Common myeloid progenitor, CD34-positive (primary cell): ENCODE data around the gene AIM2.

Experiments used
- CTCF ChIA-PET: fragments of 350-600 bp; sonication (Branson Sonifier 250); formaldehyde crosslinking; loops from one replicate; lab custom pipeline; 2021; ENCODE audit warnings: antibody characterized with exemption; lab: Charles Lee
- POLR2A ChIA-PET: fragments of 350-600 bp; sonication (Branson Sonifier 250); formaldehyde crosslinking; loops from one replicate; lab custom pipeline; 2021; ENCODE audit warnings: antibody characterized with exemption; lab: Charles Lee
- DNase-seq, 3 donors: peaks; one replicate each; pipeline versions ENCODE4 v3.0.0 to v3.0.0-alpha.2; 2013
- H3K27ac ChIP-seq, 2 experiments: 1 replicate in 1 of 2; 2 replicates in 1 of 2; pipeline ENCODE4 v1.7.0; 2013; ENCODE audit warnings: inconsistent platforms in 2 of 2, low read length in 2 of 2, mild to moderate bottlenecking in 2 of 2, low read depth in 1 of 2, moderate library complexity in 1 of 2; ENCODE audit not compliant: severe bottlenecking in 2 of 2, insufficient read depth in 1 of 2, poor library complexity in 1 of 2
- H3K27me3 ChIP-seq, 5 experiments: replicated peaks in 2 of 5; 1 replicate in 3 of 5; 2 replicates in 2 of 5; pipeline versions ENCODE4 v1.6.1 to v1.7.0; 2013; ENCODE audit warnings: low read length in 4 of 5, mild to moderate bottlenecking in 2 of 5, moderate library complexity in 2 of 5, inconsistent platforms in 1 of 5; ENCODE audit not compliant: insufficient read depth in 5 of 5, control insufficient read depth in 4 of 5
- H3K36me3 ChIP-seq, 4 experiments: 1 replicate in 2 of 4; 2 replicates in 2 of 4; pipeline versions ENCODE4 v1.6.1 to v1.7.0; 2013; ENCODE audit warnings: low read length in 3 of 4, control low read depth in 1 of 4, mild to moderate bottlenecking in 1 of 4; ENCODE audit not compliant: control insufficient read depth in 4 of 4, insufficient read depth in 4 of 4
- H3K4me1 ChIP-seq, 4 experiments: 1 replicate in 3 of 4; 2 replicates in 1 of 4; pipeline versions ENCODE4 v1.6.1 to v1.7.1; 2013; ENCODE audit warnings: low read length in 3 of 4, mild to moderate bottlenecking in 3 of 4, control low read depth in 1 of 4, inconsistent platforms in 1 of 4, moderate library complexity in 1 of 4; ENCODE audit not compliant: control insufficient read depth in 4 of 4, insufficient read depth in 4 of 4; ENCODE audit errors: control extremely low read depth in 1 of 4
- H3K4me3 ChIP-seq, 7 experiments: 1 replicate in 4 of 7; 2 replicates in 3 of 7; pipeline versions ENCODE4 v1.5.1 to v1.7.0; 2013; ENCODE audit warnings: mild to moderate bottlenecking in 7 of 7, low read length in 6 of 7, moderate library complexity in 6 of 7, inconsistent platforms in 2 of 7, low read depth in 2 of 7, control low read depth in 1 of 7; ENCODE audit not compliant: insufficient read depth in 4 of 7, control insufficient read depth in 1 of 7; ENCODE audit errors: extremely low read depth in 1 of 7
- H3K9me3 ChIP-seq, 5 experiments: 1 replicate in 4 of 5; 2 replicates in 1 of 5; pipeline versions ENCODE4 v1.6.1 to v1.7.1; 2013; ENCODE audit warnings: low read length in 4 of 5, mild to moderate bottlenecking in 2 of 5, inconsistent platforms in 1 of 5, low read depth in 1 of 5, moderate library complexity in 1 of 5; ENCODE audit not compliant: control insufficient read depth in 4 of 5, insufficient read depth in 2 of 5; ENCODE audit errors: control extremely low read depth in 1 of 5
- WGBS: methylation state at CpG from one replicate; pipeline ENCODE4 v1.1.5; 2013; ENCODE audit not compliant: insufficient coverage; 5-methylcytosine and 5-hydroxymethylcytosine counted together

AIM2 gene

DNA sequence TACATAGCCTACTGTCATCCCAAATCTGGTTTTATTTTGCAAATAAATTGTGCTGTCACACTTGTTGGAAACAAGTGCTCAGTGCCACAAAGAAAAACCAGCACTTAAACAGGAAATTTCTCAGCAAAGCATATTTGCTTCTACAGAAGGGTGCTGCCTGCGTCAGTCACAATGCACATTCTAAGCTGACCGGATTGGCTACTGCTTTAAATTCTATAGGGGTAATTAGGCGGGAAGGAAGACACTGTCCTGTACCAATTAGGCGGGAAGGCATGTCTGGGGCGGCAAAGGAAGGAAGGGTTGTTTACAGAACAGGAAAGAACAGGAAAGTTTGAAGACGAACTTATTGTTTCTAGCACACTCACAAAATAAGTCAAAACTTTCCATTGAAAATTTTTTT, 64.1 kb downstream of the AIM2 start:
- H3K4me1 ChIP-seq = peaks cover 36 to 75% (median 58%) of the 10 kb centered on the region in 4 experiments
- peaks cover 10 to 36% (median 21%) of the 10 kb centered on the region in 4 experiments for H3K36me3 ChIP-seq
- WGBS = 0% methylated on average over 1 of the region's 6 CpGs
- H3K9me3 ChIP-seq = peaks cover 0 to 3% (median 0%) of the 10 kb centered on the region in 5 experiments
- H3K27ac ChIP-seq = peak overlapping the region; percentile 6 to 89
- POLR2A ChIA-PET = no interaction called here
- peak overlapping the region in 6 of 7 experiments; percentile 65 to 98 (median 92) for H3K4me3 ChIP-seq
- DNase-seq = peak in 1 of 3 donors; percentile 56
- no peaks in the 10 kb centered on the region for H3K27me3 ChIP-seq
- CTCF ChIA-PET = no interaction called here
